Neutrophil (primary cell): ENCODE data around the gene BFSP1.

Experiments
- H3K27ac ChIP-seq: fragments of 200-600 bp; sonication (generic); 2 replicates; pipeline ENCODE4 v1.5.1; 2016; ENCODE audit warnings: mild to moderate bottlenecking, moderate library complexity
- H3K27me3 ChIP-seq: fragments of 200-600 bp; sonication (generic); 2 replicates; pipeline ENCODE4 v1.6.0; 2016; ENCODE audit warnings: mild to moderate bottlenecking
- H3K36me3 ChIP-seq: fragments of 200-600 bp; sonication (generic); 2 replicates; pipeline ENCODE4 v1.5.1; 2017
- H3K4me1 ChIP-seq, 2 experiments: fragments of 200-600 bp in 1 of 2; sonication (generic) in 1 of 2; 1 replicate in 1 of 2; 2 replicates in 1 of 2; pipeline versions ENCODE4 v1.5.1 to v1.6.1; 2013 to 2016; ENCODE audit warnings: low read depth in 1 of 2, low read length in 1 of 2, mild to moderate bottlenecking in 1 of 2, moderate library complexity in 1 of 2; ENCODE audit not compliant: control insufficient read depth in 1 of 2, insufficient read depth in 1 of 2
- H3K4me3 ChIP-seq, 2 experiments: fragments of 200-600 bp in 1 of 2; sonication (generic) in 1 of 2; 1 replicate in 1 of 2; 2 replicates in 1 of 2; pipeline ENCODE4 v1.5.1; 2013 to 2016; ENCODE audit warnings: low read depth in 1 of 2, low read length in 1 of 2, mild to moderate bottlenecking in 1 of 2, moderate library complexity in 1 of 2
- H3K9me3 ChIP-seq: fragments of 200-600 bp; sonication (generic); 2 replicates; pipeline ENCODE4 v1.5.1; 2016
- CTCF ChIP-seq: fragments of 200-600 bp; sonication (generic); IDR thresholded peaks from 2 replicates; pipeline ENCODE4 v1.5.1; 2016; ENCODE audit warnings: antibody characterized with exemption

BFSP1 gene

GRCh38 chr20:17488916-17489600, 42.1 kb downstream of the BFSP1 start:
- no peaks in the 10 kb centered on the region for H3K36me3 ChIP-seq
- TF ChIP-seq CTCF: no peak
- no peak overlapping the region for H3K4me3 ChIP-seq
- H3K27me3 ChIP-seq: peaks cover 11% of the 10 kb centered on the region
- H3K9me3 ChIP-seq: no peaks in the 10 kb centered on the region
- no peaks in the 10 kb centered on the region for H3K4me1 ChIP-seq
- no peak overlapping the region for H3K27ac ChIP-seq

GRCh38 chr20:17485017-17485416, 46.2 kb downstream of the BFSP1 start:
- Histone ChIP-seq H3K27ac (no peak overlapping the region), H3K36me3 (no peaks in the 10 kb centered on the region), H3K9me3 (no peaks in the 10 kb centered on the region), H3K27me3 (peaks cover 20% of the 10 kb centered on the region), H3K4me1 (no peaks in the 10 kb centered on the region), H3K4me3 (no peak overlapping the region)
- no peak for TF ChIP-seq CTCF

GRCh38 chr20:17482536-17482935, 48.6 kb downstream of the BFSP1 start:
- H3K9me3 ChIP-seq: no peaks in the 10 kb centered on the region
- no peaks in the 10 kb centered on the region for H3K36me3 ChIP-seq
- no peak for TF ChIP-seq CTCF
- H3K4me3 ChIP-seq: no peak overlapping the region
- peaks cover 20% of the 10 kb centered on the region for H3K27me3 ChIP-seq
- H3K4me1 ChIP-seq: no peaks in the 10 kb centered on the region
- H3K27ac ChIP-seq: no peak overlapping the region

GRCh38 chr20:17481661-17482060, 49.5 kb downstream of the BFSP1 start:
- Histone ChIP-seq H3K4me3 (no peak overlapping the region), H3K9me3 (no peaks in the 10 kb centered on the region), H3K36me3 (no peaks in the 10 kb centered on the region), H3K27me3 (peaks cover 20% of the 10 kb centered on the region), H3K27ac (no peak overlapping the region), H3K4me1 (no peaks in the 10 kb centered on the region)
- no peak for TF ChIP-seq CTCF

GRCh38 chr20:17480696-17481095, 50.5 kb downstream of the BFSP1 start:
- H3K9me3 ChIP-seq: no peaks in the 10 kb centered on the region
- H3K27ac ChIP-seq: no peak overlapping the region
- no peaks in the 10 kb centered on the region for H3K4me1 ChIP-seq
- no peak for TF ChIP-seq CTCF
- H3K4me3 ChIP-seq: no peak overlapping the region
- no peaks in the 10 kb centered on the region for H3K36me3 ChIP-seq
- H3K27me3 ChIP-seq: peaks cover 20% of the 10 kb centered on the region
